ENCODE results near the gene APOF. TPM values are rescaled to one million over a fixed set of nuclear protein-coding genes. Genes with fewer than 3 reads are reported as not detected.

The APOF gene
- total and polyA plus RNA-seq, 9 of the 15 experiments (the other 6 are each of a cell fraction or from before 2014, with no cell fraction given): 0.09 to 0.15 (median 0.12) TPM; not detected in 5

GRCh38 chr12:56315622-56316473, 46.8 kb downstream of the APOF start, which contains the start of gene CNPY2 (continued):
- TF ChIP-seq ZBTB34 (CRISPR knock-in tag; IDR thresholded peaks at IDR 0.05) (no peak), CBFA2T2 (conservative IDR thresholded peaks at IDR 0.05) (peak; percentile 57; the same call in 1 of the 2 replicates), MTA3 (IDR thresholded peaks at IDR 0.05; ENCODE audit: borderline replicate concordance) (peak; percentile 28; the same call in 1 of the 2 replicates), PURB (CRISPR knock-in tag; IDR thresholded peaks at IDR 0.05; ENCODE audit: low read depth) (no peak), DACH1 (IDR thresholded peaks at IDR 0.05; ENCODE audit: partially characterized antibody) (peak; percentile 84), HMGXB4 (CRISPR knock-in tag; IDR thresholded peaks at IDR 0.05) (no peak; the same call in 1 of the 2 replicates), MEIS2 (IDR thresholded peaks at IDR 0.05; ENCODE audit: partially characterized antibody) (peak; percentile 77), ZNF696 (CRISPR knock-in tag; conservative IDR thresholded peaks at IDR 0.05) (no peak), MIER1 (IDR thresholded peaks at IDR 0.05; ENCODE audit: low read depth) (no peak), PHF20 (IDR thresholded peaks at IDR 0.05; ENCODE audit: partially characterized antibody) (peak; percentile 51), THRAP3 (IDR thresholded peaks at IDR 0.05; ENCODE audit: borderline replicate concordance) (no peak), ARID3B (CRISPR knock-in tag; IDR thresholded peaks at IDR 0.05; ENCODE audit: borderline replicate concordance) (no peak), JUND (IDR thresholded peaks at IDR 0.05; ENCODE audit: borderline replicate concordance, low read depth, low read length) (peak; percentile 32; the same call in 1 of the 2 replicates), JUND (tag; IDR thresholded peaks at IDR 0.05; ENCODE audit: borderline replicate concordance, low read depth, low read length) (peak; percentile 66; the same call in 1 of the 3 replicates), SMAD1 (IDR thresholded peaks at IDR 0.05; ENCODE audit: low read depth, low read length, partially characterized antibody) (peak; percentile 23), ZBTB17 (CRISPR knock-in tag; IDR thresholded peaks at IDR 0.05) (peak; percentile 33; the same call in 1 of the 2 replicates), BACH1 (tag; IDR thresholded peaks at IDR 0.05) (peak; percentile 63; the same call in 1 of the 2 replicates), DMBX1 (CRISPR knock-in tag; IDR thresholded peaks at IDR 0.05; ENCODE audit: borderline replicate concordance) (0 out of 2 replicates have a peak, but pooled peaks have one; percentile 10)

Data from K562 (cell line).